WTC11 (cell line): ENCODE measurements around the gene SPAG9. TPM values are rescaled to one million over a fixed set of nuclear protein-coding genes. Genes with fewer than 3 reads are reported as not detected.

Source experiments
- ATAC-seq: fragments of 200-7000 bp; cut with Tn5 transposase; 2 replicates; pipeline ENCODE4 v1.10.0; 2021; ENCODE audit warnings: mild to moderate bottlenecking, moderate library complexity
- CTCF ChIA-PET: fragments of 300-600 bp; sonication (Branson Sonifier 250); formaldehyde crosslinking; loops from one replicate; lab custom pipeline; 2021; ENCODE audit warnings: antibody characterized with exemption; lab: Charles Lee
- POLR2A ChIA-PET: fragments of 350-600 bp; sonication (Branson Sonifier 250); formaldehyde crosslinking; loops from one replicate; lab custom pipeline; 2021; ENCODE audit warnings: antibody characterized with exemption; lab: Charles Lee
- DNase-seq: peaks from one replicate; pipeline ENCODE4 v3.0.0; 2021; ENCODE audit warnings: low spot score
- H3K27ac Mint-ChIP-seq: 2 replicates; pipeline ENCODE4 v1.8.0; 2021; ENCODE audit warnings: mixed read lengths
- H3K27me3 Mint-ChIP-seq: 2 replicates; pipeline ENCODE4 v1.8.0; 2021; ENCODE audit warnings: low read depth, mild to moderate bottlenecking, moderate library complexity, mixed read lengths
- H3K36me3 Mint-ChIP-seq: 2 replicates; pipeline ENCODE4 v1.8.0; 2021; ENCODE audit warnings: mixed read lengths
- H3K4me1 Mint-ChIP-seq: 2 replicates; pipeline ENCODE4 v1.8.0; 2022; ENCODE audit warnings: mixed read lengths
- H3K4me3 Mint-ChIP-seq: 2 replicates; pipeline ENCODE4 v1.8.0; 2021; ENCODE audit warnings: mild to moderate bottlenecking, moderate library complexity, mixed read lengths
- H3K9me3 Mint-ChIP-seq: 2 replicates; pipeline ENCODE4 v1.8.0; 2021; ENCODE audit warnings: mixed read lengths
- AR ChIP-seq: fragments of 250-450 bp; sonication (Bioruptor Pico); IDR thresholded peaks from 2 replicates; pipeline ENCODE4 v1.9.0; 2021; ENCODE audit warnings: mild to moderate bottlenecking
- FOXK1 ChIP-seq: sonication (generic); formaldehyde crosslinking; IDR thresholded peaks from 2 replicates; pipeline ENCODE4 v1.8.0; 2022; ENCODE audit warnings: mild to moderate bottlenecking, moderate library complexity, missing genetic modification reagents
- FOXP1 ChIP-seq: sonication (generic); formaldehyde crosslinking; IDR thresholded peaks from 2 replicates; pipeline ENCODE4 v1.8.0; 2022; ENCODE audit warnings: missing genetic modification reagents, mild to moderate bottlenecking, moderate library complexity, borderline replicate concordance
- GTF2I ChIP-seq: fragments of 250-450 bp; sonication (Bioruptor Pico); conservative IDR thresholded peaks from 2 replicates; pipeline ENCODE4 v1.4.0; 2021; ENCODE audit warnings: mild to moderate bottlenecking
- MLX ChIP-seq: sonication (generic); formaldehyde crosslinking; IDR thresholded peaks from 2 replicates; pipeline ENCODE4 v1.8.1; 2023; ENCODE audit warnings: mild to moderate bottlenecking, missing genetic modification reagents, moderate library complexity
- MXD4 ChIP-seq: fragments of 250-450 bp; sonication (Bioruptor Pico); IDR thresholded peaks from 2 replicates; pipeline ENCODE4 v1.8.0; 2021; ENCODE audit warnings: mild to moderate bottlenecking, moderate library complexity, borderline replicate concordance
- NFE2L1 ChIP-seq: sonication (generic); formaldehyde crosslinking; IDR thresholded peaks from 2 replicates; pipeline ENCODE4 v1.8.1; 2023; ENCODE audit warnings: missing genetic modification reagents
- NR2C2 ChIP-seq: sonication (generic); formaldehyde crosslinking; IDR thresholded peaks from 2 replicates; pipeline ENCODE4 v1.8.0; 2022; ENCODE audit warnings: mild to moderate bottlenecking, missing genetic modification reagents
- NR3C1 ChIP-seq: sonication (generic); formaldehyde crosslinking; conservative IDR thresholded peaks from 2 replicates; pipeline ENCODE4 v1.8.1; 2023; ENCODE audit warnings: low read depth, mild to moderate bottlenecking, missing genetic modification reagents
- SMAD4 ChIP-seq: sonication (generic); formaldehyde crosslinking; IDR thresholded peaks from 2 replicates; pipeline ENCODE4 v1.8.0; 2022; ENCODE audit warnings: mild to moderate bottlenecking, missing genetic modification reagents
- SOX15 ChIP-seq: fragments of 250-450 bp; sonication (Bioruptor Pico); IDR thresholded peaks from 2 replicates; pipeline ENCODE4 v1.9.0; 2021; ENCODE audit warnings: mild to moderate bottlenecking
- TCF7 ChIP-seq: sonication (generic); formaldehyde crosslinking; IDR thresholded peaks from 2 replicates; pipeline ENCODE4 v1.8.0; 2022; ENCODE audit warnings: mild to moderate bottlenecking, low read depth, missing genetic modification reagents, moderate library complexity
- TEAD1 ChIP-seq: sonication (generic); formaldehyde crosslinking; IDR thresholded peaks from 2 replicates; pipeline ENCODE4 v1.8.0; 2022; ENCODE audit warnings: mild to moderate bottlenecking, missing genetic modification reagents
- TEAD4 ChIP-seq: sonication (generic); formaldehyde crosslinking; IDR thresholded peaks from 2 replicates; pipeline ENCODE4 v1.8.0; 2022; ENCODE audit warnings: mild to moderate bottlenecking, missing genetic modification reagents
- ZBTB21 ChIP-seq: sonication (generic); formaldehyde crosslinking; IDR thresholded peaks from 2 replicates; pipeline ENCODE4 v1.8.1; 2023; ENCODE audit warnings: mild to moderate bottlenecking, missing genetic modification reagents, borderline replicate concordance
- ZNF232 ChIP-seq: sonication (generic); formaldehyde crosslinking; IDR thresholded peaks from 2 replicates; pipeline ENCODE4 v1.8.0; 2022; ENCODE audit warnings: mild to moderate bottlenecking, missing genetic modification reagents
- ZNF396 ChIP-seq: fragments of 250-450 bp; sonication (Bioruptor Pico); IDR thresholded peaks from 2 replicates; pipeline ENCODE4 v1.8.0; 2021; ENCODE audit warnings: mild to moderate bottlenecking, moderate library complexity, borderline replicate concordance
- total RNA-seq: library from RNA; stranded (reverse); gene quantifications from 3 replicates; pipeline ENCODE4 v1.2.3, GENCODE V29; 2021
- TF ChIP-seq, protein P1 (sequence below): sonication (generic); formaldehyde crosslinking; IDR thresholded peaks from 2 replicates; pipeline ENCODE4 v1.8.0; 2022; ENCODE audit warnings: mild to moderate bottlenecking, missing genetic modification reagents
- TF ChIP-seq, protein P2 (sequence below): fragments of 250-450 bp; sonication (Bioruptor Pico); IDR thresholded peaks from 2 replicates; pipeline ENCODE4 v1.9.0; 2021; ENCODE audit warnings: mild to moderate bottlenecking
- TF ChIP-seq, protein P3 (sequence below): sonication (generic); formaldehyde crosslinking; IDR thresholded peaks from 2 replicates; pipeline ENCODE4 v1.8.1; 2022; ENCODE audit warnings: missing genetic modification reagents, borderline replicate concordance
- TF ChIP-seq, protein P4 (sequence below): sonication (generic); formaldehyde crosslinking; IDR thresholded peaks from 2 replicates; pipeline ENCODE4 v1.8.1; 2022; ENCODE audit warnings: mild to moderate bottlenecking, missing genetic modification reagents, moderate library complexity, borderline replicate concordance
- TF ChIP-seq, protein P5 (sequence below): sonication (generic); formaldehyde crosslinking; IDR thresholded peaks from 2 replicates; pipeline ENCODE4 v1.8.1; 2023; ENCODE audit warnings: mild to moderate bottlenecking, missing genetic modification reagents, moderate library complexity
- TF ChIP-seq, protein P6 (sequence below): sonication (generic); formaldehyde crosslinking; IDR thresholded peaks from 2 replicates; pipeline ENCODE4 v1.8.0; 2023; ENCODE audit warnings: missing genetic modification reagents

Gene SPAG9
- total RNA-seq, 1 experiment from 2014 or later = 51.9 TPM

DNA sequence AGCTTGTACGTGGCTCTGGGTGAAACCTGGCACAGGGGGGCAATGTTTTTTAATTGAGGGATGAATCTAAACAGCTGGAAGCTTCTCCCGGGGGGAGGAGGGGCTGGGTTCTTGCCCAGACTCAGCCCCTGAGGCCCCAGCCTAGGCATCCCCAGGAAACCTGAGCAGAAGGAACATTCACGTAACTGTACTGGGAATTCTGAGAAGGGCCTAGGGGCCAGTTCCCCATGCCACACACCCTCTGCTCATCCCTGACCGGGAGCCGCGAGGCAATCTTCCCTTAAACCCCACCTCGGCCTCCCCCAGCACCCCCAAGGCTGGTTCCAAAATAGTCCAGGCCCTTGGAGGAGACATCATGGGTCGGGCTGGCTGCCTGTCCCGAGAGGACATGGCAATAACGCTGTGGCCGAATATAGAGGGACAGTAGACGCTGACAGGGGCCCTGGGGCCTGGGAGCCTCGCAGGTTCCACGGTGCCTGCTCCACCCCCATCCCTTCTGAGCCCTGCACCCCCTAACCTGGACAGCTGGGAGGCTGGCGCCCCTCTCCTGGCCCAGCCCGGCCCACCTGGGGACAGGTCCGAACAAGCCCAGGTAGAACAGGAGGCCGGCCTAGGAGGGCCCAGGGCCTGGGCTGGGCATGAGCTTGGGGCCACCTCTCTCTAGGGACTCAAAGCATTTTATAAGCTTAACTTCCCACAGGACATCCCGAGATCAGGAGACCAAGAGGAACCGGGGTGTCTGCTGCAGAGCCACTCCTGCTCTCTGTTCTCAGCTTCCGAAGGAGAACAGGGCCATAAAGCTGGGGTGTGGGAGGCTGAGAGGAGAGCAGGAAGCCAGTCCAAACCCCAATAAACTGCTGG is 171.3 kb downstream of the SPAG9 start:
- Mint-ChIP-seq H3K4me1 (peaks cover 56% of the 10 kb centered on the region), H3K27ac (no peak overlapping the region; the same call in 1 of the 2 replicates), H3K27me3 (no peaks in the 10 kb centered on the region), H3K9me3 (no peaks in the 10 kb centered on the region), H3K4me3 (no peak overlapping the region), H3K36me3 (no peaks in the 10 kb centered on the region)
- ATAC-seq = no peak
- TF ChIP-seq, protein P1, sequence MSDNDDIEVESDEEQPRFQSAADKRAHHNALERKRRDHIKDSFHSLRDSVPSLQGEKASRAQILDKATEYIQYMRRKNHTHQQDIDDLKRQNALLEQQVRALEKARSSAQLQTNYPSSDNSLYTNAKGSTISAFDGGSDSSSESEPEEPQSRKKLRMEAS (CRISPR knock-in tag) = no peak
- TF ChIP-seq, protein P2, sequence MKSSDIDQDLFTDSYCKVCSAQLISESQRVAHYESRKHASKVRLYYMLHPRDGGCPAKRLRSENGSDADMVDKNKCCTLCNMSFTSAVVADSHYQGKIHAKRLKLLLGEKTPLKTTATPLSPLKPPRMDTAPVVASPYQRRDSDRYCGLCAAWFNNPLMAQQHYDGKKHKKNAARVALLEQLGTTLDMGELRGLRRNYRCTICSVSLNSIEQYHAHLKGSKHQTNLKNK (CRISPR knock-in tag) = no peak
- TF ChIP-seq, protein P3, sequence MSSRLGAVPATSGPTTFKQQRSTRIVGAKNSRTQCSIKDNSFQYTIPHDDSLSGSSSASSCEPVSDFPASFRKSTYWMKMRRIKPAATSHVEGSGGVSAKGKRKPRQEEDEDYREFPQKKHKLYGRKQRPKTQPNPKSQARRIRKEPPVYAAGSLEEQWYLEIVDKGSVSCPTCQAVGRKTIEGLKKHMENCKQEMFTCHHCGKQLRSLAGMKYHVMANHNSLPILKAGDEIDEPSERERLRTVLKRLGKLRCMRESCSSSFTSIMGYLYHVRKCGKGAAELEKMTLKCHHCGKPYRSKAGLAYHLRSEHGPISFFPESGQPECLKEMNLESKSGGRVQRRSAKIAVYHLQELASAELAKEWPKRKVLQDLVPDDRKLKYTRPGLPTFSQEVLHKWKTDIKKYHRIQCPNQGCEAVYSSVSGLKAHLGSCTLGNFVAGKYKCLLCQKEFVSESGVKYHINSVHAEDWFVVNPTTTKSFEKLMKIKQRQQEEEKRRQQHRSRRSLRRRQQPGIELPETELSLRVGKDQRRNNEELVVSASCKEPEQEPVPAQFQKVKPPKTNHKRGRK = no peak
- TF ChIP-seq ZBTB21 (CRISPR knock-in tag) = no peak
- no peak for TF ChIP-seq TEAD1
- TF ChIP-seq MXD4 (CRISPR knock-in tag) = no peak
- no peak for TF ChIP-seq NR3C1
- ChIA-PET POLR2A (interaction anchor here (1.5 to 3.7 kb wide), 2 partner anchors 83 to 86 kb away, joined by 3 to 34 read pairs; partner anchors contain the start of gene TOB1), CTCF (interaction anchor here (0.7 to 3.4 kb wide), 25 partner anchors 34 to 399 kb away, joined by 3 to 75 read pairs (median 4); partner anchors contain the start of genes TOB1 and WFIKKN2)
- DNase-seq = no peak

- Mint-ChIP-seq H3K36me3 (no peaks in the 10 kb centered on the region), H3K4me1 (peaks cover 53% of the 10 kb centered on the region), H3K27ac (no peak overlapping the region; the same call in 1 of the 2 replicates), H3K4me3 (no peak overlapping the region), H3K27me3 (peaks cover 2% of the 10 kb centered on the region; the same call in 1 of the 2 replicates), H3K9me3 (no peaks in the 10 kb centered on the region)
- ChIA-PET POLR2A (interaction anchor here (1.5 to 3.7 kb wide), 2 partner anchors 82 to 85 kb away, joined by 3 to 34 read pairs; partner anchors contain the start of gene TOB1), CTCF (interaction anchor here (1.0 to 3.4 kb wide), 12 partner anchors 39 to 398 kb away, joined by 3 to 75 read pairs (median 6); partner anchors contain the start of genes TOB1 and WFIKKN2)
- ATAC-seq (no peak), DNase-seq (no peak)
- TF ChIP-seq NR2C2 (CRISPR knock-in tag) (no peak), AR (CRISPR knock-in tag) (no peak), TEAD4 (CRISPR knock-in tag) (no peak), MLX (CRISPR knock-in tag) (no peak), NFE2L1 (CRISPR knock-in tag) (no peak), SOX15 (no peak), ZNF232 (CRISPR knock-in tag) (no peak), GTF2I (CRISPR knock-in tag) (no peak), NR3C1 (no peak), SMAD4 (CRISPR knock-in tag) (no peak), ZNF396 (CRISPR knock-in tag) (no peak), TCF7 (CRISPR knock-in tag) (no peak), FOXP1 (CRISPR knock-in tag) (no peak), FOXK1 (CRISPR knock-in tag) (no peak)
- TF ChIP-seq, protein P4, sequence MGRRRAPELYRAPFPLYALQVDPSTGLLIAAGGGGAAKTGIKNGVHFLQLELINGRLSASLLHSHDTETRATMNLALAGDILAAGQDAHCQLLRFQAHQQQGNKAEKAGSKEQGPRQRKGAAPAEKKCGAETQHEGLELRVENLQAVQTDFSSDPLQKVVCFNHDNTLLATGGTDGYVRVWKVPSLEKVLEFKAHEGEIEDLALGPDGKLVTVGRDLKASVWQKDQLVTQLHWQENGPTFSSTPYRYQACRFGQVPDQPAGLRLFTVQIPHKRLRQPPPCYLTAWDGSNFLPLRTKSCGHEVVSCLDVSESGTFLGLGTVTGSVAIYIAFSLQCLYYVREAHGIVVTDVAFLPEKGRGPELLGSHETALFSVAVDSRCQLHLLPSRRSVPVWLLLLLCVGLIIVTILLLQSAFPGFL (CRISPR knock-in tag) = no peak
- TF ChIP-seq, protein P3 = no peak
- TF ChIP-seq, protein P5, sequence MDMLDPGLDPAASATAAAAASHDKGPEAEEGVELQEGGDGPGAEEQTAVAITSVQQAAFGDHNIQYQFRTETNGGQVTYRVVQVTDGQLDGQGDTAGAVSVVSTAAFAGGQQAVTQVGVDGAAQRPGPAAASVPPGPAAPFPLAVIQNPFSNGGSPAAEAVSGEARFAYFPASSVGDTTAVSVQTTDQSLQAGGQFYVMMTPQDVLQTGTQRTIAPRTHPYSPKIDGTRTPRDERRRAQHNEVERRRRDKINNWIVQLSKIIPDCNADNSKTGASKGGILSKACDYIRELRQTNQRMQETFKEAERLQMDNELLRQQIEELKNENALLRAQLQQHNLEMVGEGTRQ (CRISPR knock-in tag) = no peak
- TF ChIP-seq, protein P6, sequence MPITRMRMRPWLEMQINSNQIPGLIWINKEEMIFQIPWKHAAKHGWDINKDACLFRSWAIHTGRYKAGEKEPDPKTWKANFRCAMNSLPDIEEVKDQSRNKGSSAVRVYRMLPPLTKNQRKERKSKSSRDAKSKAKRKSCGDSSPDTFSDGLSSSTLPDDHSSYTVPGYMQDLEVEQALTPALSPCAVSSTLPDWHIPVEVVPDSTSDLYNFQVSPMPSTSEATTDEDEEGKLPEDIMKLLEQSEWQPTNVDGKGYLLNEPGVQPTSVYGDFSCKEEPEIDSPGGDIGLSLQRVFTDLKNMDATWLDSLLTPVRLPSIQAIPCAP (CRISPR knock-in tag) = no peak
Measured at GRCh38 chr17:50948711-50949110, 172.0 kb downstream of the SPAG9 start.
